Heart left ventricle (tissue), 16 donors: Measurements from ENCODE around the gene SNRPD2. TPM values are rescaled to one million over a fixed set of nuclear protein-coding genes. Genes with fewer than 3 reads are reported as not detected.

Source experiments
- ATAC-seq, 4 donors: fragments of 200-7000 bp; cut with Tn5 transposase; one replicate each; pipeline ENCODE4 v1.9.1; 2020 to 2022; ENCODE audit warnings: moderate library complexity in 4 of 4, mild to moderate bottlenecking in 3 of 4, moderate number of reproducible peaks in 1 of 4
- DNase-seq, 5 donors: peaks; one replicate each; pipeline ENCODE4 v3.0.0-alpha.2; 2020
- H3K27ac ChIP-seq, 12 donors: fragments of 200-600 bp; sonication (generic) in 4 of 12; one replicate each; pipeline versions ENCODE4 v1.5.0 to v1.8.0; 2016 to 2022; ENCODE audit warnings: mild to moderate bottlenecking in 2 of 12
- H3K27me3 ChIP-seq, 9 donors: fragments of 200-600 bp; sonication (generic) in 2 of 9; one replicate each; pipeline versions ENCODE4 v1.5.1 to v1.8.0; 2016 to 2022; ENCODE audit warnings: mild to moderate bottlenecking in 3 of 9
- H3K36me3 ChIP-seq, 9 donors: fragments of 200-600 bp; sonication (generic) in 2 of 9; one replicate each; pipeline versions ENCODE4 v1.5.0 to v1.8.0; 2018 to 2022; ENCODE audit warnings: mild to moderate bottlenecking in 2 of 9
- H3K4me1 ChIP-seq, 12 donors: fragments of 200-600 bp; sonication (generic) in 4 of 12; one replicate each; pipeline versions ENCODE4 v1.5.0 to v1.8.0; 2016 to 2022; ENCODE audit warnings: mild to moderate bottlenecking in 3 of 12
- H3K4me3 ChIP-seq, 12 donors: fragments of 200-600 bp; sonication (generic) in 4 of 12; one replicate each; pipeline versions ENCODE4 v1.5.0 to v1.8.0; 2017 to 2022; ENCODE audit warnings: mild to moderate bottlenecking in 9 of 12, moderate library complexity in 4 of 12
- H3K9me3 ChIP-seq, 12 donors: fragments of 200-600 bp; sonication (generic) in 4 of 12; one replicate each; pipeline versions ENCODE4 v1.5.0 to v1.8.0; 2016 to 2022; ENCODE audit warnings: mild to moderate bottlenecking in 1 of 12
- POLR2A ChIP-seq, 2 donors: fragments of 450-650 bp; IDR thresholded peaks; one replicate each; pipeline ENCODE4 v1.6.1; 2017; ENCODE audit warnings: antibody characterized with exemption in 2 of 2, mild to moderate bottlenecking in 2 of 2, moderate library complexity in 2 of 2
- WGBS, 4 donors: extraction: QIAGEN DNeasy Blood & Tissue Kit in 2 of 4; methylation state at CpG; one replicate each; pipeline versions ENCODE4 v1.1.5 to v1.1.7; 2013 to 2018; 5-methylcytosine and 5-hydroxymethylcytosine counted together
- intact Hi-C, 10 donors: fragments of 100-400 bp; cut with DNase I; formaldehyde crosslinking; loops; one replicate each; pipeline versions ENCODE4 v1.11.1 to v1.14.2; 2022
- polyA plus RNA-seq, 2 donors: library from polyadenylated mRNA; stranded (reverse); fragments of 200-250 nt; gene quantifications; one replicate each; pipeline ENCODE4 v1.2.3, GENCODE V29; 2013
- total RNA-seq, 9 donors: library from RNA; depleted of rRNA in 2 of 9; stranded (reverse); fragments of >200 nt in 2 of 9; fragmentation: NEBNext Ultra II Directional in 3 of 9; extraction: Animal tissue kit (Norgen Biotek cat#: 25700) in 3 of 9; gene quantifications; one replicate each; pipeline versions ENCODE4 v1.1.0 to v1.2.4, GENCODE V29; 2016 to 2023
- TF ChIP-seq, protein P1 (sequence below), 12 donors: fragments of 200-600 bp; sonication (generic) in 4 of 12; IDR thresholded peaks; one replicate each; pipeline versions ENCODE4 v1.5.0 to v1.8.0; 2018 to 2022; ENCODE audit warnings: antibody characterized with exemption in 12 of 12, mild to moderate bottlenecking in 5 of 12
- donor health status: ischemic (EF 13 %, LVEDD 7.1; RV severe dilation, severe dysfunction).
- donor health status: healthy with polysubstance abuse.
- donor health status: DM: no; HTN: yes; CAD: no.
- donor health status: DM: no; HTN: no; CAD: no.
- donor health status: ischemic (EF 25% LVEDD 6.9; RV normal size, moderate dysfunction).
- donor health status: ischemic (EF 25% LVEDD 5.7; RV mildly dilated, moderate dysfunction).
- donor health status: healthy.
- donor health status: DM: yes; HTN: yes; CAD: no.
- donor health status: ischemic (EF 35%, LVEDD 5.7; RV mildly dilated, moderate dysfunction).
- donor health status: nonischemic (EF 11% LVEDD 7.7; RV severe dilation, severe dysfunction).
- donor health status: DM: yes; HTN: yes; CAD: no.
- donor health status: PGD.
- donor health status: ischemic (EF 29% LVEDD 5.4; RV normal size, mild dysfunction).
- donor health status: nonischemic (EF 23%, LVEDD 6.1; RV moderate dilation, normal function).

SNRPD2 gene
- total and polyA plus RNA-seq, 11 donors = 149 to 343 (median 249) TPM

DNA sequence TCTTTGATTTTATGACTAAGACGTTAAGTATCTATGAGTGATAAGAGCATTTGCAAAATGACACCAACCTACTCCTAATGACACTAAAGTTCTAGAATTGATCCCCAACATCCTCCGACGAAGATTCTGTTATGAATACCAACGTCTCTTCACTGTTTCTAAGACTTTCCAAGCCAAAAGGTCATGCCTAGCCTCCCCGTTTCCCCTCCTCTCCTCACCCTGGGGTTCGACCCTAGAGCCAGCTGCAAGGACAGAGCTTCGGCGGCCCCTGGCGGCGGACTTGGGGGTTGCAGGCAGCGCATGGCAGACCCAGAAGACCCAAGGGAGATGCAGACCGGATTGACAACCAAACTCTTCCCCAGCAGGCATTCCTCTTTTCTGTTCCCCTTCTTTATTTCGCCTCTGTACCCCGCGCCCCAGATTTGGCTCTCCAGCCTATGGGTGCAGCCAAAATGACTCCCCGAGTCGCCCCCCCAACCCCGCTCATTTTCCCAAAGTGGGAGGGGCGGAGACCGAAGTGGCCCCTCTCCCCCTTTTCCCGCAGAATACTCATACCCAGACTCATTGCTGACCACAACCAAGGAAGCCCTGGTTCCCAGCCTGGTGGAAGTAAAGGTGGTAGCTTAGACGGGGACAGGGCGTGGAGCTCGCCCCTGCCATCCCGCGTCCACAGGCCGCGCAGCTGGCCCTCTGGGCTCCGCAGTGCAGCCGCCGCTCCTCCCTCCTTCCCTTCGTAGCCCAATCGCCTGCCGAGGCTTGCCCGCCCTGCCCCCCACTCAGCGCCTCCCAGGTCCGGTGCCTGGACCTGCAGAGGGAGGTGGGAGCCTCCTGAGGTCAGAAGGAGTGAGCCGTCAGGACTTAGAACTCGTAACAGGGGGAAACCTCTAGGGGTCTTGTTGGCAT lies 48.5 kb downstream of the SNRPD2 start:
- H3K36me3 ChIP-seq = no peaks in the 10 kb centered on the region
- intact Hi-C loops = loop anchor here (1.0 to 10.0 kb wide), 15 partner anchors 36 to 218 kb away; partner anchors contain the start of genes OPA3 (in 5 of the 10), PPM1N (in 2 of the 10), RTN2 (in 2 of the 10) and VASP (in 2 of the 10)
- DNase-seq (peak; percentile 81 to 93 (median 85)), ATAC-seq (peak; percentile 46 to 62 (median 52))
- TF ChIP-seq, protein P1, sequence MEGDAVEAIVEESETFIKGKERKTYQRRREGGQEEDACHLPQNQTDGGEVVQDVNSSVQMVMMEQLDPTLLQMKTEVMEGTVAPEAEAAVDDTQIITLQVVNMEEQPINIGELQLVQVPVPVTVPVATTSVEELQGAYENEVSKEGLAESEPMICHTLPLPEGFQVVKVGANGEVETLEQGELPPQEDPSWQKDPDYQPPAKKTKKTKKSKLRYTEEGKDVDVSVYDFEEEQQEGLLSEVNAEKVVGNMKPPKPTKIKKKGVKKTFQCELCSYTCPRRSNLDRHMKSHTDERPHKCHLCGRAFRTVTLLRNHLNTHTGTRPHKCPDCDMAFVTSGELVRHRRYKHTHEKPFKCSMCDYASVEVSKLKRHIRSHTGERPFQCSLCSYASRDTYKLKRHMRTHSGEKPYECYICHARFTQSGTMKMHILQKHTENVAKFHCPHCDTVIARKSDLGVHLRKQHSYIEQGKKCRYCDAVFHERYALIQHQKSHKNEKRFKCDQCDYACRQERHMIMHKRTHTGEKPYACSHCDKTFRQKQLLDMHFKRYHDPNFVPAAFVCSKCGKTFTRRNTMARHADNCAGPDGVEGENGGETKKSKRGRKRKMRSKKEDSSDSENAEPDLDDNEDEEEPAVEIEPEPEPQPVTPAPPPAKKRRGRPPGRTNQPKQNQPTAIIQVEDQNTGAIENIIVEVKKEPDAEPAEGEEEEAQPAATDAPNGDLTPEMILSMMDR (IDR thresholded peaks at IDR 0.05) = peak; percentile 92 to 99 (median 98)
- no peak for TF ChIP-seq POLR2A (IDR thresholded peaks at IDR 0.05)
- peaks cover 0 to 16% (median 0%) of the 10 kb centered on the region in 9 donors for H3K27me3 ChIP-seq
- WGBS, 4 donors = 11 to 14% (median 13%) methylated on average over 37 to 39 of the region's 39 CpGs
- peak overlapping the region in 2 of 12 donors; percentile 84 to 89 for H3K27ac ChIP-seq
- no peaks in the 10 kb centered on the region for H3K9me3 ChIP-seq
- H3K4me3 ChIP-seq = peak overlapping the region in 5 of 12 donors; percentile 24 to 62 (median 60)
- H3K4me1 ChIP-seq = peaks cover 0 to 65% (median 35%) of the 10 kb centered on the region in 12 donors

DNA sequence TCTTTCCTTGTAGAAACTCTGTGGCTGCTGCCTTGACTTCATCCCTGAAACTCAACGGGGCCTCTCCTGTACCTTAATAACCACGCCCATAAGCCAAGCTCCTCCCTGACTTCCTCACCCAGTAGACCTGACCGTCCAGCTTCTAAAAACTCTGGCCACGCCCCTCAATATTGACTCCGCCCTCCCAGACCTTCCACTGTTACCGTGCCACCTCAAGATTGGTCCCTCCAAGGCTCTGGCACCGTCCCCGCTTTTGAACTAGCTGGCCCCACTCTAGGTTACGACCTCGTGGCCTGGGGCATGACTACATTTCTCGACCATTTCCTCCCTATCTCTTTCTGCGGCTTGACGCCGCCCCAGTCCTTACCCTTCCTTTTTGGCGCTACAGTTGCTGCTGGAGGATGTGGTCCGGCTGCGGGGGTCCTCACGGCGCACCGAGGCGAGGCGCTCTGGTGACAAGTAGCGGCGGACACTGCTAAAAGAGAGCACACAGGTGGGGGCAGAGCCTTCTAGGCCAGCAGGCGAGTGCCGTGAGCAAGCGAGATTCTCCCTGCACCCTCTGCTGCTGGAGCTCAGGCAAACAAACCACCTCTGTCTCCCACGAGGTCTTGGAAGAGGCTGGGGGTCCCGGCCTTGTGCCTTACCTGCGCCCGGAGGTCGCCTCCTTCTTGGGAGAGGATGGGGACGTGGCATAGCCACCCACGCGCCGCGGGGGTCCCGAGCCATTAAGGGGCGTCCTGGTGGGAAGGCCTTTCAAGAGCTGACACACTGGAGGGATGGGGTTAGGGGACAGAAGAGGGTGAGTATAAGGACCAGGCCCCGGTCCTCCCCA lies 50.3 kb downstream of the SNRPD2 start:
- no peak for TF ChIP-seq POLR2A (IDR thresholded peaks at IDR 0.05)
- TF ChIP-seq, protein P1 (IDR thresholded peaks at IDR 0.05) = no peak
- Histone ChIP-seq H3K27ac (peak overlapping the region; percentile 53 to 92 (median 80)), H3K27me3 (peaks cover 0 to 16% (median 0%) of the 10 kb centered on the region in 9 donors), H3K9me3 (no peaks in the 10 kb centered on the region), H3K4me3 (peak overlapping the region; percentile 5 to 62 (median 52)), H3K36me3 (no peaks in the 10 kb centered on the region), H3K4me1 (peaks cover 0 to 69% (median 37%) of the 10 kb centered on the region in 12 donors)
- peak; percentile 69 to 79 (median 78) for DNase-seq
- intact Hi-C loops = loop anchor here (1.0 to 10.0 kb wide), 15 partner anchors 27 to 217 kb away; partner anchors contain the start of genes OPA3 (in 5 of the 10), PPM1N (in 2 of the 10), RTN2 (in 2 of the 10) and VASP (in 2 of the 10)
- ATAC-seq = peak; percentile 36 to 49 (median 44)
- 2 to 4% (median 3%) methylated on average over 22 to 40 of the region's 40 CpGs for WGBS, 4 donors

DNA sequence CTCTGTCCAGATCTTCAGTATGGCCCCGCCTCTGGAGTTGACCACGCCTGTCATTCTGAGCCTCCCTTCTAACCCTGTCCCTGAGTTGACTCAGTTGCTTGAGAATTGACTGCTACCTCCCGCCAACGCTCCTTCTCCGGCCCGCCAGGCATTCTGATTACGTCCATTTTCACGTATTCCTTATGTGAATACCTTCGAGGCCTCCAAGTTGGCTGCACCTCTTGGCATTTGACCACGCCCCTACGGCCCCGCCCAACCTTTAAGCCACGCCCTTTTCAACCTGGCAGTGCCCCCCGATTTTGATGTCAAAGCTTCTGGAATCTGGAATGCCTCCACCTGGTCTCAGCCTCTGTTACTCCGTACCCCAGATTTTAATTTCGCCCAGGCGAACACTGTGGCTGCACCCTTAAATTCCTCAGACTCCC lies 50.9 kb downstream of the SNRPD2 start:
- TF ChIP-seq POLR2A (IDR thresholded peaks at IDR 0.05) = no peak
- TF ChIP-seq, protein P1 (IDR thresholded peaks at IDR 0.05) = no peak
- intact Hi-C loops = loop anchor here (2.0 to 10.0 kb wide), 12 partner anchors 26 to 216 kb away; partner anchors contain the start of genes OPA3 (in 5 of the 10), PPM1N (in 2 of the 10), RTN2 (in 2 of the 10) and VASP (in 2 of the 10)
- peak overlapping the region in 8 of 12 donors; percentile 70 to 92 (median 84) for H3K27ac ChIP-seq
- DNase-seq = no peak
- no peak for ATAC-seq
- no peaks in the 10 kb centered on the region for H3K9me3 ChIP-seq
- peaks cover 0 to 63% (median 32%) of the 10 kb centered on the region in 12 donors for H3K4me1 ChIP-seq
- 55 to 63% (median 59%) methylated on average over 17 of the region's 17 CpGs for WGBS, 4 donors
- peak overlapping the region in 6 of 12 donors; percentile 49 to 62 (median 59) for H3K4me3 ChIP-seq
- H3K27me3 ChIP-seq = peaks cover 0 to 16% (median 0%) of the 10 kb centered on the region in 9 donors
- H3K36me3 ChIP-seq = peaks cover 0 to 4% (median 0%) of the 10 kb centered on the region in 9 donors
